Stimulated activated CD4-positive, alpha-beta T cell treated with anti-CD3 and anti-CD28 coated beads, Interleukin-2, amount 100 ng/mL, for 24 hours (primary cell): ENCODE results near the gene GALNT7.
A peak's percentile ranks its signal among the peaks of the same experiment; 100 is the strongest.

ENCODE experiments used
- DNase-seq, 2 donors: peaks; one replicate each; pipeline ENCODE4 v3.0.0-alpha.2; 2020

GALNT7 gene

GRCh38 chr4:173317004-173317403 is 148.4 kb downstream of the GALNT7 start:
- no peak for DNase-seq

GRCh38 chr4:173318240-173318639 is 149.6 kb downstream of the GALNT7 start:
- DNase-seq = no peak

- DNase-seq = no peak
Observed at GRCh38 chr4:173318648-173319211, 150.1 kb downstream of the GALNT7 start.

- no peak for DNase-seq
Observed at GRCh38 chr4:173319696-173320095, 151.1 kb downstream of the GALNT7 start.

- DNase-seq = no peak
Observed at GRCh38 chr4:173325007-173325736, 156.6 kb downstream of the GALNT7 start.

GRCh38 chr4:173328236-173328901 is 159.8 kb downstream of the GALNT7 start:
- DNase-seq = no peak

GRCh38 chr4:173330590-173330989 is 162.0 kb downstream of the GALNT7 start:
- DNase-seq = no peak

- no peak for DNase-seq
Observed at GRCh38 chr4:173332021-173332487, 163.4 kb downstream of the GALNT7 start.

GRCh38 chr4:173332963-173333657 is 164.5 kb downstream of the GALNT7 start:
- DNase-seq = peak in 1 of 2 donors; percentile 30

GRCh38 chr4:173333658-173334084 is 165.1 kb downstream of the GALNT7 start:
- peak in 1 of 2 donors; percentile 58 for DNase-seq

- DNase-seq = peak; percentile 100
Observed at GRCh38 chr4:173334085-173334890, 165.7 kb downstream of the GALNT7 start, which contains the start of gene HMGB2. TSS of gene HMGB2 (minus strand) at chr4:173334358. CDS start at chr4:173333649, 709 bp downstream.

- peak; percentile 30 to 71 for DNase-seq
Observed at GRCh38 chr4:173334891-173335752, 166.5 kb downstream of the GALNT7 start.

GRCh38 chr4:173337463-173337862 is 168.9 kb downstream of the GALNT7 start:
- no peak for DNase-seq

- no peak for DNase-seq
Observed at GRCh38 chr4:173343832-173344397, 175.3 kb downstream of the GALNT7 start.

- DNase-seq = no peak
Observed at GRCh38 chr4:173345648-173346047, 177.0 kb downstream of the GALNT7 start.

GRCh38 chr4:173346074-173346473 is 177.5 kb downstream of the GALNT7 start:
- no peak for DNase-seq

GRCh38 chr4:173347467-173347866 is 178.9 kb downstream of the GALNT7 start:
- DNase-seq = no peak

GRCh38 chr4:173357939-173358338 is 189.3 kb downstream of the GALNT7 start:
- no peak for DNase-seq

- DNase-seq = no peak
Observed at GRCh38 chr4:173360587-173361221, 192.1 kb downstream of the GALNT7 start.

- no peak for DNase-seq
Observed at GRCh38 chr4:173362666-173363065, 194.1 kb downstream of the GALNT7 start.
